Thoracic aorta (tissue), 2 donors: ENCODE data around the gene MAP1A. TPM values are rescaled to one million over a fixed set of nuclear protein-coding genes. Genes with fewer than 3 reads are reported as not detected.

ENCODE experiments used
- ATAC-seq: fragments of 150-250 bp; one replicate; pipeline ENCODE4 v1.8.0; 2017; ENCODE audit warnings: low read depth; ENCODE audit not compliant: insufficient number of reproducible peaks, low FRiP score
- DNase-seq: peaks from one replicate; pipeline ENCODE4 v3.0.0-alpha.2; 2020; ENCODE audit warnings: low spot score
- H3K27ac ChIP-seq, 2 donors: fragments of 200-600 bp; sonication (generic); 1 replicate in 1 of 2; 2 replicates in 1 of 2; pipeline ENCODE4 v1.5.1; 2016; ENCODE audit warnings: mild to moderate bottlenecking in 2 of 2, moderate library complexity in 2 of 2
- H3K27me3 ChIP-seq: fragments of 200-600 bp; sonication (generic); replicated peaks from 2 replicates; pipeline ENCODE4 v1.6.0; 2016; ENCODE audit warnings: mild to moderate bottlenecking; ENCODE audit not compliant: insufficient read depth
- H3K36me3 ChIP-seq: fragments of 200-600 bp; sonication (generic); one replicate; pipeline ENCODE4 v1.5.1; 2016
- H3K4me1 ChIP-seq, 2 donors: fragments of 200-600 bp; sonication (generic); 1 replicate in 1 of 2; 2 replicates in 1 of 2; pipeline versions ENCODE4 v1.5.1 to v1.6.0; 2016; ENCODE audit warnings: low read depth in 2 of 2, mild to moderate bottlenecking in 1 of 2; ENCODE audit not compliant: control insufficient read depth in 1 of 2
- H3K4me3 ChIP-seq: fragments of 200-600 bp; sonication (generic); 2 replicates; pipeline ENCODE4 v1.5.1; 2016; ENCODE audit warnings: mild to moderate bottlenecking
- H3K9me3 ChIP-seq: fragments of 200-600 bp; sonication (generic); 2 replicates; pipeline ENCODE4 v1.5.1; 2016
- total RNA-seq, 2 donors: library from RNA; depleted of rRNA; stranded (reverse); fragments of >200 nt; gene quantifications; one replicate each; pipeline versions ENCODE4 v1.1.0 to v1.2.3, GENCODE V29; 2016
- TF ChIP-seq, protein P1 (sequence below): fragments of 200-600 bp; sonication (generic); IDR thresholded peaks from one replicate; pipeline ENCODE4 v1.5.1; 2019; ENCODE audit warnings: antibody characterized with exemption

MAP1A gene
- total RNA-seq, 2 donors from 2014 or later = 29.8 to 39.4 TPM

DNA sequence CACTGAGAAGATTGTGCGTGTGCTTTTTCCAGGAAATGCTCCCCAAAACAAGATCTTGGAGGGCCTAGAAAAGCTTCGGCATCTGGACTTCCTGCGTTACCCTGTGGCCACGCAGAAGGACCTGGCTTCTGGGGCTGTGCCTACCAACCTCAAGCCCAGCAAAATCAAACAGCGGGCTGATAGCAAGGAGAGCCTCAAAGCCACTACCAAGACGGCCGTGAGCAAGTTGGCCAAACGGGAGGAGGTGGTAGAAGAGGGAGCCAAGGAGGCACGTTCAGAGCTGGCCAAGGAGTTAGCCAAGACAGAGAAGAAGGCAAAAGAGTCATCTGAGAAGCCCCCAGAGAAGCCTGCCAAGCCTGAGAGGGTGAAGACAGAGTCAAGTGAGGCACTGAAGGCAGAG lies 4.8 kb downstream of the MAP1A start:
- ATAC-seq (no peak), DNase-seq (no peak)
- peaks cover 42% of the 10 kb centered on the region for H3K36me3 ChIP-seq

DNA sequence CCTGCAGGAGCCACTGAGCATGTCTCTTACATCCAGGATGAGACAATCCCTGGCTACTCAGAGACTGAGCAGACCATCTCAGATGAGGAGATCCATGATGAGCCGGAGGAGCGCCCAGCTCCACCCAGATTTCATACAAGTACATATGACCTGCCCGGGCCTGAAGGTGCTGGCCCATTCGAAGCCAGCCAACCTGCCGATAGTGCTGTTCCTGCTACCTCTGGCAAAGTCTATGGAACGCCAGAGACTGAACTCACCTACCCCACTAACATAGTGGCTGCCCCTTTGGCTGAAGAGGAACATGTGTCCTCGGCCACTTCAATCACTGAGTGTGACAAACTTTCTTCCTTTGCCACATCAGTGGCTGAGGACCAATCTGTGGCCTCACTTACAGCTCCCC lies 6.2 kb downstream of the MAP1A start:
- TF ChIP-seq, protein P1, sequence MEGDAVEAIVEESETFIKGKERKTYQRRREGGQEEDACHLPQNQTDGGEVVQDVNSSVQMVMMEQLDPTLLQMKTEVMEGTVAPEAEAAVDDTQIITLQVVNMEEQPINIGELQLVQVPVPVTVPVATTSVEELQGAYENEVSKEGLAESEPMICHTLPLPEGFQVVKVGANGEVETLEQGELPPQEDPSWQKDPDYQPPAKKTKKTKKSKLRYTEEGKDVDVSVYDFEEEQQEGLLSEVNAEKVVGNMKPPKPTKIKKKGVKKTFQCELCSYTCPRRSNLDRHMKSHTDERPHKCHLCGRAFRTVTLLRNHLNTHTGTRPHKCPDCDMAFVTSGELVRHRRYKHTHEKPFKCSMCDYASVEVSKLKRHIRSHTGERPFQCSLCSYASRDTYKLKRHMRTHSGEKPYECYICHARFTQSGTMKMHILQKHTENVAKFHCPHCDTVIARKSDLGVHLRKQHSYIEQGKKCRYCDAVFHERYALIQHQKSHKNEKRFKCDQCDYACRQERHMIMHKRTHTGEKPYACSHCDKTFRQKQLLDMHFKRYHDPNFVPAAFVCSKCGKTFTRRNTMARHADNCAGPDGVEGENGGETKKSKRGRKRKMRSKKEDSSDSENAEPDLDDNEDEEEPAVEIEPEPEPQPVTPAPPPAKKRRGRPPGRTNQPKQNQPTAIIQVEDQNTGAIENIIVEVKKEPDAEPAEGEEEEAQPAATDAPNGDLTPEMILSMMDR = no peak
- peaks cover 15% of the 10 kb centered on the region for H3K9me3 ChIP-seq
- H3K27ac ChIP-seq = no peak overlapping the region
- DNase-seq (no peak), ATAC-seq (no peak)
- peaks cover 0 to 8% of the 10 kb centered on the region in 2 donors for H3K4me1 ChIP-seq
- no peak overlapping the region for H3K4me3 ChIP-seq
- no peaks in the 10 kb centered on the region for H3K27me3 ChIP-seq
- H3K36me3 ChIP-seq = peaks cover 42% of the 10 kb centered on the region

More for the DNA sequence above, 4.8 kb downstream of the MAP1A start:
- H3K4me1 ChIP-seq = peaks cover 0 to 8% of the 10 kb centered on the region in 2 donors
- no peaks in the 10 kb centered on the region for H3K27me3 ChIP-seq
- H3K9me3 ChIP-seq = peaks cover 15% of the 10 kb centered on the region
- no peak overlapping the region for H3K4me3 ChIP-seq
- H3K27ac ChIP-seq = no peak overlapping the region
- TF ChIP-seq, protein P1 = no peak

DNA sequence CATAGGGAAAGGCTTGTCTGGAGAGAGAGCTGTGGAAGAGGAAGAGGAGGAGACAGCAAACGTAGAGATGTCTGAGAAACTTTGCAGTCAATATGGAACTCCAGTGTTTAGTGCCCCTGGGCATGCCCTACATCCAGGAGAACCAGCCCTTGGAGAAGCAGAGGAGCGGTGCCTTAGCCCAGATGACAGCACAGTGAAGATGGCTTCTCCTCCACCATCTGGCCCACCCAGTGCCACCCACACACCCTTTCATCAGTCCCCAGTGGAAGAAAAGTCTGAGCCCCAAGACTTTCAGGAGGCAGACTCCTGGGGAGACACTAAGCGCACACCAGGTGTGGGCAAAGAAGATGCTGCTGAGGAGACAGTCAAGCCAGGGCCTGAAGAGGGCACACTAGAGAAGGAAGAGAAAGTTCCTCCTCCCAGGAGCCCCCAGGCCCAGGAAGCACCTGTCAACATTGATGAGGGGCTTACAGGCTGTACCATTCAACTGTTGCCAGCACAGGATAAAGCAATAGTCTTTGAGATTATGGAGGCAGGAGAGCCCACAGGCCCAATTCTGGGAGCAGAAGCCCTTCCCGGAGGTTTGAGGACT lies 6.9 kb downstream of the MAP1A start:
- TF ChIP-seq, protein P1 = no peak
- Histone ChIP-seq H3K36me3 (peaks cover 42% of the 10 kb centered on the region), H3K4me3 (no peak overlapping the region), H3K9me3 (peaks cover 15% of the 10 kb centered on the region), H3K27ac (no peak overlapping the region), H3K4me1 (peaks cover 0 to under 1% of the 10 kb centered on the region in 2 donors), H3K27me3 (no peaks in the 10 kb centered on the region)
- no peak for ATAC-seq
- DNase-seq = no peak

DNA sequence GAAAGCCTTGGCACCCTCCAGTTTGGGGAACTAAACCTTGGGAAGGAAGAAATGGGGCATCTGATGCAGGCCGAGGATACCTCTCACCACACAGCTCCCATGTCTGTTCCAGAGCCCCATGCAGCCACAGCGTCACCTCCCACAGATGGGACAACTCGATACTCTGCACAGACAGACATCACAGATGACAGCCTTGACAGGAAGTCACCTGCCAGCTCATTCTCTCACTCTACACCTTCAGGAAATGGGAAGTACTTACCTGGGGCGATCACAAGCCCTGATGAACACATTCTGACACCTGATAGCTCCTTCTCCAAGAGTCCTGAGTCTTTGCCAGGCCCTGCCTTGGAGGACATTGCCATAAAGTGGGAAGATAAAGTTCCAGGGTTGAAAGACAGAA lies 7.7 kb downstream of the MAP1A start:
- Histone ChIP-seq H3K36me3 (peaks cover 42% of the 10 kb centered on the region), H3K27me3 (no peaks in the 10 kb centered on the region), H3K4me1 (no peaks in the 10 kb centered on the region), H3K4me3 (no peak overlapping the region), H3K27ac (no peak overlapping the region), H3K9me3 (peaks cover 15% of the 10 kb centered on the region)
- DNase-seq = no peak
- no peak for ATAC-seq
- TF ChIP-seq, protein P1 = no peak

DNA sequence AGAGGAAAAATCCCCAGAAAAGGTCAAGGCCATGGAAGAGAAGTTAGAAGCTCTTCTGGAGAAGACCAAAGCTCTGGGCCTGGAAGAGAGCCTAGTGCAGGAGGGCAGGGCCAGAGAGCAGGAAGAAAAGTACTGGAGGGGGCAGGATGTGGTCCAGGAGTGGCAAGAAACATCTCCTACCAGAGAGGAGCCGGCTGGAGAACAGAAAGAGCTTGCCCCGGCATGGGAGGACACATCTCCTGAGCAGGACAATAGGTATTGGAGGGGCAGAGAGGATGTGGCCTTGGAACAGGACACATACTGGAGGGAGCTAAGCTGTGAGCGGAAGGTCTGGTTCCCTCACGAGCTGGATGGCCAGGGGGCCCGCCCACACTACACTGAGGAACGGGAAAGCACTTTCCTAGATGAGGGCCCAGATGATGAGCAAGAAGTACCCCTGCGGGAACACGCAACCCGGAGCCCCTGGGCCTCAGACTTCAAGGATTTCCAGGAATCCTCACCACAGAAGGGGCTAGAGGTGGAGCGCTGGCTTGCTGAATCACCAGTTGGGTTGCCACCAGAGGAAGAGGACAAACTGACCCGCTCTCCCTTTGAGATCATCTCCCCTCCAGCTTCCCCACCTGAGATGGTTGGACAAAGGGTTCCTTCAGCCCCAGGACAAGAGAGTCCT lies 9.0 kb downstream of the MAP1A start:
- Histone ChIP-seq H3K4me3 (no peak overlapping the region), H3K27ac (no peak overlapping the region), H3K27me3 (no peaks in the 10 kb centered on the region), H3K36me3 (peaks cover 32% of the 10 kb centered on the region), H3K9me3 (peaks cover 15% of the 10 kb centered on the region), H3K4me1 (peaks cover 0 to 5% of the 10 kb centered on the region in 2 donors)
- no peak for ATAC-seq
- DNase-seq = no peak
- TF ChIP-seq, protein P1 = no peak
